ENCODE data around the gene TMEM43. TPM values are rescaled to one million over a fixed set of nuclear protein-coding genes. Genes with fewer than 3 reads are reported as not detected.

TMEM43 gene
- total and polyA plus RNA-seq, 12 donors: 23.9 to 98.0 (median 38.2) TPM

DNA sequence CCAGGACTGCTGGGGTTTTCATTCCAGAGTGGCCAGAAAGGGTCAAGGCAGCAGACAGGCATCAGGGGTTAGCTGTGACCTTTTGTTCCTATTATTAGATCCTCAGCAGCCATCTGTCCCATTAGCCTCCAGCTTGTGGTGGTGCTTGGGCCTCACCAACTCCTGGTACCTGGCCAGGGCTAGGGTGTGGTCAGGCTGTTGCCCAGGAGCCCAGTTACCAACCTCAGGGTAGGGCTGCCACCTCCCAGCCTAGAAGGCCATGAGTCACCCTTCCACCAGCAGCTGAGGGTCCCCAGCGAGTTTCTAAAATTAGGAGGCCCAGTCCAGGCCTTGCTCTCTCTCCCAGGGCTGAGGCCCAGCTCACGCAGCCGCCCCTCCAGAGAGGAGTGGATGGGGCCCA lies 12.2 kb downstream of the TMEM43 start:
- TF ChIP-seq, protein P1, sequence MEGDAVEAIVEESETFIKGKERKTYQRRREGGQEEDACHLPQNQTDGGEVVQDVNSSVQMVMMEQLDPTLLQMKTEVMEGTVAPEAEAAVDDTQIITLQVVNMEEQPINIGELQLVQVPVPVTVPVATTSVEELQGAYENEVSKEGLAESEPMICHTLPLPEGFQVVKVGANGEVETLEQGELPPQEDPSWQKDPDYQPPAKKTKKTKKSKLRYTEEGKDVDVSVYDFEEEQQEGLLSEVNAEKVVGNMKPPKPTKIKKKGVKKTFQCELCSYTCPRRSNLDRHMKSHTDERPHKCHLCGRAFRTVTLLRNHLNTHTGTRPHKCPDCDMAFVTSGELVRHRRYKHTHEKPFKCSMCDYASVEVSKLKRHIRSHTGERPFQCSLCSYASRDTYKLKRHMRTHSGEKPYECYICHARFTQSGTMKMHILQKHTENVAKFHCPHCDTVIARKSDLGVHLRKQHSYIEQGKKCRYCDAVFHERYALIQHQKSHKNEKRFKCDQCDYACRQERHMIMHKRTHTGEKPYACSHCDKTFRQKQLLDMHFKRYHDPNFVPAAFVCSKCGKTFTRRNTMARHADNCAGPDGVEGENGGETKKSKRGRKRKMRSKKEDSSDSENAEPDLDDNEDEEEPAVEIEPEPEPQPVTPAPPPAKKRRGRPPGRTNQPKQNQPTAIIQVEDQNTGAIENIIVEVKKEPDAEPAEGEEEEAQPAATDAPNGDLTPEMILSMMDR (IDR thresholded peaks at IDR 0.05): no peak
- WGBS, 2 donors: 63% methylated on average over 3 of the region's 3 CpGs
- peak; percentile 18 to 71 (median 46) for ATAC-seq

GRCh38 chr3:14137445-14137844 lies 12.6 kb downstream of the TMEM43 start:
- DNase-seq: no peak
- TF ChIP-seq, protein P1 (IDR thresholded peaks at IDR 0.05): no peak
- H3K27ac ChIP-seq: peak overlapping the region in 8 of 10 donors; percentile 23 to 73 (median 49)
- WGBS, 2 donors: 67 to 68% methylated on average over 3 of the region's 3 CpGs
- H3K36me3 ChIP-seq: peaks cover 7 to 100% (median 41%) of the 10 kb centered on the region in 9 donors
- no peaks in the 10 kb centered on the region for H3K27me3 ChIP-seq
- no peak overlapping the region for H3K4me3 ChIP-seq
- intact Hi-C loops (cut with DNase I): no loop called here
- peaks cover 5 to 36% (median 20%) of the 10 kb centered on the region in 9 donors for H3K4me1 ChIP-seq
- no peaks in the 10 kb centered on the region for H3K9me3 ChIP-seq
- peak in 4 of 8 donors; percentile 2 to 15 (median 2) for ATAC-seq

More for the DNA sequence above, 12.2 kb downstream of the TMEM43 start:
- Histone ChIP-seq H3K4me3 (no peak overlapping the region), H3K27me3 (no peaks in the 10 kb centered on the region), H3K4me1 (peaks cover 5 to 31% (median 15%) of the 10 kb centered on the region in 9 donors), H3K36me3 (peaks cover 9 to 100% (median 41%) of the 10 kb centered on the region in 9 donors), H3K27ac (peak overlapping the region in 8 of 10 donors; percentile 23 to 73 (median 49)), H3K9me3 (no peaks in the 10 kb centered on the region)
- intact Hi-C loops (cut with DNase I): no loop called here
- peak; percentile 40 to 54 for DNase-seq

DNA sequence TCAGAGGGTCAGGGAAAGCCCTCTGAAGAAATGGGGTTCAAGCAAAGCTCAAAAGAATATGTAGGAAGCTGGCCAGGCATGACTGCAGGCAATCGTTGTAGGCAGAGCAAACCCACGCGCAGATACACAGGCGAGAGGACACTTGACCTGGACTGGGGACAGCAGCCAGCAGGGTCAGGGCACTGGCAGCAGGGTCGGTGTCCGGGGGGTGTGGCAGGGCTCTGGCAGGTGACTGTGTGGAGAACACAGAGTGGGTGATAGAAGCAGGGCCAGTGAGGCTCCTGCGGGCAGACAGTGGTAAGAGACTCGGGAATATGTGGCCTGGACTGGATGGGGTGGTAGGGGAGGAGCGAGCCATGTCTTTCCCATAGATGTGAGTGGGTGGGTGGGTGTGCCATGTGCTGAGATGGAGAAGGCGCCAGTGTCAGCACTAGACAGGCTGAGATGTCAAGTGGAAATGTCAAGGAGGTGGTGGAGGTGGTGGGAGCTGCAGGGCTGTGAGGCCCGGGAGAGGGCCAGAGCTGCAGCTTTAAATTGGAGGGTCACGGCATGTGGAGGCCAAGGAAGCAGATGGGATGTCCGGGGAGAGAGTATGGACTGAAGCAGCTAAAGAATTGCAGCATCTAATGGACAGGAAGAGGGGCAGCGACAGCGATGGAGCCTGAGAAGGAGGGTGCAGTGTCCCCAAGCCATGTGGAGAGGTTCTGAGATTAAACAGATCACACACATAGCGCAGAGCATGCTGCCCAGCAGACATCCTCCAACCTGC lies 13.4 kb downstream of the TMEM43 start:
- DNase-seq (no peak), ATAC-seq (no peak)
- intact Hi-C loops (cut with DNase I): no loop called here
- Histone ChIP-seq H3K27me3 (no peaks in the 10 kb centered on the region), H3K4me1 (peaks cover 5 to 44% (median 28%) of the 10 kb centered on the region in 9 donors), H3K36me3 (peaks cover 0 to 98% (median 37%) of the 10 kb centered on the region in 9 donors), H3K27ac (peak overlapping the region in 3 of 10 donors; percentile 57 to 73 (median 62)), H3K4me3 (no peak overlapping the region), H3K9me3 (no peaks in the 10 kb centered on the region)
- WGBS, 2 donors: 91% methylated on average over 16 of the region's 16 CpGs
- TF ChIP-seq, protein P1 (IDR thresholded peaks at IDR 0.05): no peak

DNA sequence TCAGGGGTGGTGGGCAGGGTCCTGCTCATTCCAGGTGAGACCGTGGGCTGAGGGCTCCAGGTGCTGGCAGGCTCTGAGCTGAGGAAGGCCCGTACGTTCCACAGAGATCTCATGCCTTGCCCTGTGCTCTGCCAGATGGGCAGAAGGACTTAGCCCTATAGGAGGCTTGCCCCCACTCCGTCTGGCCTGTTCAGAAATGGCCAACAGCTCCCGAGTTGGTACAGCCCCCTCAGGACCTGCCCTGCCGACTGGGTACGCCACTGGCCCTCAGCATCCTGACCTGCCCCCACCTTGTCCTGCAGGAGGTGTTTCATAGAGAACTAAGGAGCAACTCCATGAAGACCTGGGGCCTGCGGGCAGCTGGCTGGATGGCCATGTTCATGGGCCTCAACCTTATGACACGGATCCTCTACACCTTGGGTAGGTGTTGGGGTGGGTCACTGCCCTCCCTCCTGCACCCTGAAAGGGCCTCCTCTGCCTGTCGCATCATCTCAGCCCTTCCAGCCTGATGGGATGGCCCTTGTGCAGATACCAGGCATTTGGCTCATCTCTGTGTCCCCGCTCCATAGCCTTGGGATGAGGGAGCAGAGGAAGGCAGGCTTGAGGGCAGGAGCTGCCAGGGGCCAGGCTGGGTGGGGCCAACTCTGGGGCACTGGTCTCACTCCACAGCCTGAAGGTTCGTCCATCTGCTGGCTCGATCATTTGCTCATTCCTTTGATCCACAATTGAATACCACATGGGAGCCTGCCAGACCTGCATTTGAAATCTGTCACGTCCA lies 14.2 kb downstream of the TMEM43 start:
- WGBS, 2 donors: 88 to 92% methylated on average over 14 of the region's 14 CpGs

More for the DNA sequence above, 14.2 kb downstream of the TMEM43 start:
- Histone ChIP-seq H3K9me3 (no peaks in the 10 kb centered on the region), H3K36me3 (peaks cover 0 to 91% (median 33%) of the 10 kb centered on the region in 9 donors), H3K4me3 (no peak overlapping the region), H3K27me3 (no peaks in the 10 kb centered on the region), H3K4me1 (peaks cover 8 to 52% (median 36%) of the 10 kb centered on the region in 9 donors), H3K27ac (no peak overlapping the region)
- DNase-seq (no peak), ATAC-seq (no peak)
- intact Hi-C loops (cut with DNase I): no loop called here
- TF ChIP-seq, protein P1 (IDR thresholded peaks at IDR 0.05): no peak
